ENCODE data around the gene BABAM2.

GRCh38 chr2:28178946-28179345 is 288.4 kb downstream of the BABAM2 start:
- TF ChIP-seq EZH2 (IDR thresholded peaks at IDR 0.05; ENCODE audit: insufficient read depth, poor library complexity, severe bottlenecking) (no peak), EZH2phosphoT487 (IDR thresholded peaks at IDR 0.05; ENCODE audit: insufficient read depth, low read depth) (no peak)
